Measurements from ENCODE around the gene CFAP161. TPM values are rescaled to one million over a fixed set of nuclear protein-coding genes. Genes with fewer than 3 reads are reported as not detected.
A peak's percentile ranks its signal among the peaks of the same experiment; 100 is the strongest.

CFAP161 gene
- total and polyA plus RNA-seq, 9 of the 15 experiments (the other 6 are each of a cell fraction or from before 2014, with no cell fraction given) = 25.8 to 83.3 (median 75.6) TPM

- TF ChIP-seq CBX5 (IDR thresholded peaks at IDR 0.05; ENCODE audit: borderline replicate concordance, low read depth) (no peak), ZNF644 (tag; IDR thresholded peaks at IDR 0.05; ENCODE audit: low read depth) (no peak), ZNF175 (CRISPR knock-in tag; IDR thresholded peaks at IDR 0.05; ENCODE audit: low read depth) (0 out of 2 replicates have a peak, but pooled peaks have one; percentile 25), HES1 (IDR thresholded peaks at IDR 0.05; ENCODE audit: low read depth) (peak; percentile 56; the same call in 1 of the 2 replicates), NCOA4 (IDR thresholded peaks at IDR 0.05; ENCODE audit: partially characterized antibody) (no peak), ZNF311 (CRISPR knock-in tag; IDR thresholded peaks at IDR 0.05) (no peak), NFYB (IDR thresholded peaks at IDR 0.05; ENCODE audit: extremely low read depth, insufficient read length) (no peak), CAMTA2 (CRISPR knock-in tag; conservative IDR thresholded peaks at IDR 0.05) (no peak), SMAD4 (CRISPR knock-in tag; conservative IDR thresholded peaks at IDR 0.05) (peak; percentile 84), HDAC6 (IDR thresholded peaks at IDR 0.05; ENCODE audit: low read depth, low read length) (no peak), CXXC5 (CRISPR knock-in tag; IDR thresholded peaks at IDR 0.05) (peak; percentile 61), ZNF239 (CRISPR knock-in tag; IDR thresholded peaks at IDR 0.05) (no peak), MTA2 (IDR thresholded peaks at IDR 0.05; ENCODE audit: low read depth) (peak; percentile 87), POLR3A (IDR thresholded peaks at IDR 0.05; ENCODE audit: borderline replicate concordance, extremely low read depth, insufficient read depth, insufficient read length) (no peak), DLX4 (CRISPR knock-in tag; IDR thresholded peaks at IDR 0.05) (no peak), TFE3 (CRISPR knock-in tag; IDR thresholded peaks at IDR 0.05) (no peak), THAP7 (CRISPR knock-in tag; IDR thresholded peaks at IDR 0.05) (no peak), ZNF217 (CRISPR knock-in tag; IDR thresholded peaks at IDR 0.05) (no peak), NR2C2 (CRISPR knock-in tag; IDR thresholded peaks at IDR 0.05) (no peak), NR2C2 (tag; IDR thresholded peaks at IDR 0.05) (no peak), ARID3B (CRISPR knock-in tag; IDR thresholded peaks at IDR 0.05; ENCODE audit: borderline replicate concordance) (no peak), ID3 (CRISPR knock-in tag; IDR thresholded peaks at IDR 0.05) (no peak), ID3 (tag; IDR thresholded peaks at IDR 0.05) (0 out of 2 replicates have a peak, but pooled peaks have one; percentile 36)
Measured at GRCh38 chr15:81098861-81099651, 35.0 kb upstream of the CFAP161 start (continued).
